Activated CD4-positive, alpha-beta T cell treated with anti-CD3 and anti-CD28 coated beads for 36 hours (primary cell): Measurements from ENCODE around the gene ZNF619. TPM values are rescaled to one million over a fixed set of nuclear protein-coding genes. Genes with fewer than 3 reads are reported as not detected.
A peak's percentile ranks its signal among the peaks of the same experiment; 100 is the strongest.

ENCODE experiments used
- ATAC-seq: fragments of 200-7000 bp; cut with Tn5 transposase; one replicate; pipeline ENCODE4 v1.10.0; 2021; ENCODE audit warnings: mild to moderate bottlenecking, moderate library complexity
- CTCF ChIA-PET: fragments of 350-600 bp; sonication (Branson Sonifier 250); formaldehyde crosslinking; loops from one replicate; lab custom pipeline; 2021; ENCODE audit warnings: antibody characterized with exemption; lab: Charles Lee
- POLR2A ChIA-PET: fragments of 350-600 bp; sonication (Branson Sonifier 250); formaldehyde crosslinking; loops from one replicate; lab custom pipeline; 2021; ENCODE audit warnings: antibody characterized with exemption, inconsistent platforms; lab: Charles Lee
- DNase-seq: peaks from one replicate; pipeline ENCODE4 v3.0.0-alpha.2; 2020
- H3K27ac Mint-ChIP-seq: one replicate; pipeline ENCODE4 v1.8.0; 2021; ENCODE audit warnings: mixed read lengths
- H3K27me3 Mint-ChIP-seq: one replicate; pipeline ENCODE4 v1.8.0; 2021; ENCODE audit warnings: mixed read lengths
- H3K36me3 Mint-ChIP-seq: one replicate; pipeline ENCODE4 v1.8.0; 2021; ENCODE audit warnings: low read depth, mixed read lengths
- H3K4me1 Mint-ChIP-seq: one replicate; pipeline ENCODE4 v1.8.0; 2021; ENCODE audit warnings: mixed read lengths
- H3K4me3 Mint-ChIP-seq: one replicate; pipeline ENCODE4 v1.8.0; 2021; ENCODE audit warnings: mild to moderate bottlenecking, moderate library complexity, mixed read lengths
- H3K9me3 Mint-ChIP-seq: one replicate; pipeline ENCODE4 v1.8.0; 2021; ENCODE audit warnings: low read depth, mixed read lengths
- intact Hi-C, 2 experiments: fragments of 100-400 bp; cut with DNase I in 1 of 2; cut with micrococcal nuclease in 1 of 2; formaldehyde crosslinking; loops; one replicate each; pipeline versions ENCODE4 v1.14.2 to v1.15.1; 2022 to 2024; cut with DNase I, micrococcal nuclease
- total RNA-seq, 2 experiments: library from RNA; stranded (reverse); gene quantifications; one replicate each; pipeline ENCODE4 v1.2.3, GENCODE V29; 2021

Gene ZNF619
- total RNA-seq, 2 experiments from 2014 or later, result 5.6 to 7.0 TPM

DNA sequence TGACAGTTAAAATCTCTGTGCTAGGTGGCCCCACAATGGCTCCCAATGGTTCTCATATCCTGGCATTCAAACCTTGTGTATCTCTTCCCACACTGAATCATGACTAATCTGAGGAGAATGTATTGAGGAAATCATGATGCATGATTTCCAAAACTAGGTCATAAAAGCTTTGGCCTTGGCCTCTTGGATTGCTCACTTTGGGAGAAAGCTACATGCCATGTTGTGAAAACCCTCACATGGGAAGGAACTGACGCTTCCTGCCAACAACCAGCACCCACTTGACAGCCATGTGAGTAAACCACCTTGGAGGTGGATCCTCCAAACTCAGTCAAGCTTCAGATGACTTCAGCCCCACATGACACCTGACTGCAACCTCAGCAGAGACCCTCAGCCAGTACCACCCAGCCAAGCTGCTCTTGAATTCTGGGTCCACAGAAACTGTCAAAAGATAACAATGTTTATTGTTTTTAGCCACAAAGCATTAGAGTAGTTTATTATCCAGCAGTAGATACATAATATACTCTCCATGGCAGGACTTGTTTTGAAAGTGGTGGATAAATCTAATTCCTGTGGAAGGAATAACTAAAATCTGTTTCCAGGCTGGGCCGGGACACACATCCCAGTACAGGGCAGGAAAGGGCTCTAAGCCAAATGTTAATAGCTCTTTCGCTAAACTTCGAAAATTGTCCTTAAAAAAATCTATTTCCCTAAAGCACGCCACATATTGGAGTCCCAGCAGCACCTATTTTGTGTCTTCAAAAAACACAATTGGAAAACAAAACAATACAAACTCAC, 27.9 kb downstream of the ZNF619 start:
- Mint-ChIP-seq H3K27ac (peak overlapping the region; percentile 92), H3K36me3 (peaks cover 10% of the 10 kb centered on the region), H3K4me3 (peak overlapping the region; percentile 86), H3K4me1 (peaks cover 29% of the 10 kb centered on the region), H3K27me3 (no peaks in the 10 kb centered on the region), H3K9me3 (no peaks in the 10 kb centered on the region)
- DNase-seq (peak; percentile 28), ATAC-seq (peak; percentile 62)
- ChIA-PET CTCF (interaction anchor here (1.0 to 1.9 kb wide), 4 partner anchors 14 to 75 kb away, joined by 3 to 5 read pairs (median 4); no protein-coding TSS in a partner anchor), POLR2A (interaction anchor here (0.5 kb wide), 1 partner anchor 36 kb away, joined by 3 read pairs; no protein-coding TSS in a partner anchor)
- intact Hi-C loops, result loop anchor here in 1 of 2 experiments (2.0 kb wide), 1 partner anchor 28 kb away; the partner anchor contains the start of gene ZNF619

DNA sequence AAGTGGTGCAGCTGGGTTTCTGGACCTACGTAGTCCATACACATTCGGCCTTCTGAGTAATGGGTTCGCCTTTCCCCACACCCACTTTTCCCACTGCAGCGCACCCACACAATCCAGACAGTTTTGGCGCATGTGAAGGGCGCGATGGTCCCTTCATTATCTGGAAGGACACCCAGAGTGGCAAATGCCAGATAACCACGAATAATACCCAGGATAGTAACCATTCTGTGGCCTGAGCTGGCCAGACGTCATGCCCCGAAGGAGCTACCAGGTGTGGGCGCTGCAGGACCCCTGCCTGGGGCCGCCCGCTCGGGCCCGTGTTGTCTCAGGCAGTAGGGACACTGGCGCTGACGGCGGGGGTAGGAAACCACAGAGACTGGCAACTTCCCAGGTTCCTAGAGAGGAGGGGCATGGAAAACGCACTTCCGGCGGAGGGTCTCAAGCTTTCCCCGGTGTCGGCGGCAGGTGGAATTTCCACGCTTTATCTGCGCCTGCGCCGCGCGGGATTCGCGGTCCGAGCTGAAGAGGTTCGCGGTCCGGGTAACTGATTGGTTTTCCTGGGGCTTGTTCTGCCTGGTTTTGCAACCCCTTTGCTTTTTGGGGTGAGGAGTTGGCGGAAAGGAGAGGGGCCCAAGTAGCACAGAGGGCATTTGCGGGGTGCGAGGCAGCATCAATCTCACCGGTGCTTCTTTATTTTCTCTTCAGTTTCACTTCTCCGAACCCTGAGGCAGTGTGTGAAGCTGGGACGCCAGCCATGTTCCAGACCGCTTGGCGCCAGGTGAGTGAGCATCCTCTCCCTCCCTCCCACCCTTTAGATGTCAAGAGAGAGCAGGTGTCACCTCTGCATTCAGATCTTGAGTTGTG, 28.9 kb downstream of the ZNF619 start, which contains the start of gene ZNF620:
ZNF620 (plus strand) TSS at position 441 of the 864 bp plus-strand sequence; CDS start at position 755, 314 bp downstream.
- H3K27ac Mint-ChIP-seq, result peak within 1 kb of the TSS; percentile 92
- DNase-seq (peak; percentile 59), ATAC-seq (peak; percentile 67)
- H3K36me3 Mint-ChIP-seq, result peaks cover 17% of the 10 kb centered on the region
- CTCF ChIA-PET, result interaction anchor here (0.5 to 1.9 kb wide), 5 partner anchors 9 to 913 kb away, joined by 3 to 5 read pairs (median 4); partner anchors contain the start of gene ZNF619
- intact Hi-C loops, result loop anchor here (1.0 to 2.0 kb wide), 4 partner anchors 18 to 49 kb away; partner anchors contain the start of genes ZNF621 (in 2 of the 2), RPL14 (in 1 of the 2) and ZNF619 (in 1 of the 2)
- peaks cover 29% of the 10 kb centered on the region for H3K4me1 Mint-ChIP-seq
- POLR2A ChIA-PET, result interaction anchor here (0.7 kb wide), 1 partner anchor 22 kb away, joined by 3 read pairs; no protein-coding TSS in a partner anchor
- H3K9me3 Mint-ChIP-seq, result no peaks in the 10 kb centered on the region
- H3K4me3 Mint-ChIP-seq, result peak within 1 kb of the TSS; percentile 86
- no peaks in the 10 kb centered on the region for H3K27me3 Mint-ChIP-seq

- no peak for ATAC-seq
- H3K27ac Mint-ChIP-seq, result no peak overlapping the region
- DNase-seq, result no peak
- peaks cover 34% of the 10 kb centered on the region for H3K36me3 Mint-ChIP-seq
- ChIA-PET CTCF (no interaction called here), POLR2A (interaction anchor here (0.6 kb wide), 1 partner anchor 81 kb away, joined by 4 read pairs; no protein-coding TSS in a partner anchor)
- H3K27me3 Mint-ChIP-seq, result no peaks in the 10 kb centered on the region
- intact Hi-C loops, result no loop called here
- peaks cover 6% of the 10 kb centered on the region for H3K4me1 Mint-ChIP-seq
- no peak overlapping the region for H3K4me3 Mint-ChIP-seq
- H3K9me3 Mint-ChIP-seq, result no peaks in the 10 kb centered on the region
Observed at GRCh38 chr3:40511031-40511718, 34.3 kb downstream of the ZNF619 start.

DNA sequence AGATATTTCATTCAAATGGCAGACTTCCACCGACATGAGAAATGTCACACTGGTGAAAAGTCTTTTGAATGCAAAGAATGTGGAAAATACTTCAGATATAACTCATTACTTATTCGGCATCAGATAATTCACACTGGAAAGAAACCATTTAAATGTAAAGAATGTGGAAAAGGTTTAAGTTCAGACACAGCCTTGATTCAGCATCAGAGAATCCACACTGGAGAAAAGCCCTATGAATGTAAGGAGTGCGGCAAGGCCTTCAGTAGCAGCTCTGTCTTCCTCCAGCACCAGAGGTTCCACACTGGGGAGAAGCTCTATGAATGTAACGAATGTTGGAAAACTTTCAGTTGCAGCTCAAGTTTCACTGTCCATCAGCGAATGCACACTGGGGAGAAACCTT, 39.3 kb downstream of the ZNF619 start:
- intact Hi-C loops, result no loop called here
- no peaks in the 10 kb centered on the region for H3K4me1 Mint-ChIP-seq
- H3K27me3 Mint-ChIP-seq, result no peaks in the 10 kb centered on the region
- DNase-seq, result no peak
- ATAC-seq, result no peak
- H3K9me3 Mint-ChIP-seq, result peaks cover 3% of the 10 kb centered on the region
- H3K27ac Mint-ChIP-seq, result no peak overlapping the region
- ChIA-PET POLR2A (no interaction called here), CTCF (no interaction called here)
- H3K36me3 Mint-ChIP-seq, result peaks cover 17% of the 10 kb centered on the region
- H3K4me3 Mint-ChIP-seq, result no peak overlapping the region

GRCh38 chr3:40518067-40518466, 41.1 kb downstream of the ZNF619 start:
- Mint-ChIP-seq H3K27ac (no peak overlapping the region), H3K4me1 (no peaks in the 10 kb centered on the region), H3K9me3 (peaks cover 3% of the 10 kb centered on the region), H3K36me3 (peaks cover 13% of the 10 kb centered on the region), H3K4me3 (no peak overlapping the region), H3K27me3 (no peaks in the 10 kb centered on the region)
- ATAC-seq (no peak), DNase-seq (no peak)
- ChIA-PET CTCF (no interaction called here), POLR2A (no interaction called here)
- intact Hi-C loops, result no loop called here

- DNase-seq (no peak), ATAC-seq (no peak)
- peaks cover 3% of the 10 kb centered on the region for H3K9me3 Mint-ChIP-seq
- intact Hi-C loops, result no loop called here
- peaks cover 2% of the 10 kb centered on the region for H3K4me1 Mint-ChIP-seq
- H3K4me3 Mint-ChIP-seq, result no peak overlapping the region
- H3K36me3 Mint-ChIP-seq, result peaks cover 13% of the 10 kb centered on the region
- no peak overlapping the region for H3K27ac Mint-ChIP-seq
- ChIA-PET CTCF (interaction anchor here (1.3 kb wide), 1 partner anchor 14 kb away, joined by 4 read pairs; no protein-coding TSS in a partner anchor), POLR2A (no interaction called here)
- no peaks in the 10 kb centered on the region for H3K27me3 Mint-ChIP-seq
Observed at GRCh38 chr3:40518848-40519247, 41.9 kb downstream of the ZNF619 start.

DNA sequence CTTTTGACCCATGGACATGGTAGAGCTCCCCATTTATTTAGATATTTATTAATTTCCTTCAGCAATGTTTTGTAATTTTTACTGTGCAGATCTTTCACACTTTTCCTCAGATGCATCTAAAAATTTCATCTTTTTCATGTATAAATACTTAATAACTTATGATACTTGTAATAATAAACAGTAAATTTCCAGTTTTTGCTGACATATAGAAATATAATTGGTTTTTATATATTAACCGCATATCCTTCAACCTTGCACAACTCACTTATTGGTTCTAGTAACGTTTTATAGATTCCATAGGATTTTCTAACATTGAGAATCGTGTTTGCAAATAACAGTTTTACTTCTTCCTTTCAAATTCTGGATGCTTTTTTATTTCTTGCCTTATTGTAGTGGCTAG, 44.3 kb downstream of the ZNF619 start:
- CTCF ChIA-PET, result no interaction called here
- H3K27me3 Mint-ChIP-seq, result no peaks in the 10 kb centered on the region
- peaks cover 3% of the 10 kb centered on the region for H3K9me3 Mint-ChIP-seq
- DNase-seq (no peak), ATAC-seq (no peak)
- peaks cover 17% of the 10 kb centered on the region for H3K4me1 Mint-ChIP-seq
- no peak overlapping the region for H3K27ac Mint-ChIP-seq
- peaks cover 10% of the 10 kb centered on the region for H3K36me3 Mint-ChIP-seq
- POLR2A ChIA-PET, result no interaction called here
- H3K4me3 Mint-ChIP-seq, result no peak overlapping the region
- intact Hi-C loops, result loop anchor here (5.0 to 10.0 kb wide), 4 partner anchors 44 to 1441 kb away; partner anchors contain the start of genes RPSA (in 1 of the 2), ULK4 (in 1 of the 2) and ZNF619 (in 1 of the 2)

DNA sequence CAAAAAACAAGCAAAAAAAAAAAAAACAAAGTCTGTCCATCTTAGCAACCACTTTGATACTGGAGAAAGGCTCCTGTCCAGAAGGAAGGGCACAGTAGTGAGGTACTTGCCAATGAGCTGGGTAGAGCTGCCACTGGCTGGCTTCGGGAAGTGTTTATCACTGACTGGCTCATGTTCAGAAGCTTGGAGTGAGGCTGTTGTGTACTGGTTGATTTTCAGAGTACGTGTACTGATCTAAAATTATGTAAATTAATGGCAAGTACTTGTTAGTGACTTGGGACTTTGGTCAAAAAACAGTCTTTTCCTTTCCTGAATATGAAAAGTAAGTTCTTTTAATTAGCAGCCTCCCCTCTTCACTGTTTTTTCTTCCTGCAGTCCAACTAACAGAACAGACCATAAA, 46.9 kb downstream of the ZNF619 start:
- peaks cover 24% of the 10 kb centered on the region for H3K4me1 Mint-ChIP-seq
- no peaks in the 10 kb centered on the region for H3K27me3 Mint-ChIP-seq
- CTCF ChIA-PET, result interaction anchor here (0.8 to 1.0 kb wide), 2 partner anchors 16 to 70 kb away, joined by 4 to 5 read pairs; no protein-coding TSS in a partner anchor
- intact Hi-C loops, result loop anchor here (1.0 to 10.0 kb wide), 11 partner anchors 17 to 1439 kb away; partner anchors contain the start of genes EIF1B (in 2 of the 2), RPL14 (in 2 of the 2), ZNF619 (in 2 of the 2) and ZNF620 (in 2 of the 2)
- no peak overlapping the region for H3K27ac Mint-ChIP-seq
- H3K4me3 Mint-ChIP-seq, result peak overlapping the region; percentile 91
- H3K9me3 Mint-ChIP-seq, result peaks cover 2% of the 10 kb centered on the region
- ATAC-seq (no peak), DNase-seq (no peak)
- POLR2A ChIA-PET, result interaction anchor here (0.8 to 0.9 kb wide), 2 partner anchors 9 to 1345 kb away, joined by 3 read pairs; no protein-coding TSS in a partner anchor
- H3K36me3 Mint-ChIP-seq, result peaks cover 26% of the 10 kb centered on the region

DNA sequence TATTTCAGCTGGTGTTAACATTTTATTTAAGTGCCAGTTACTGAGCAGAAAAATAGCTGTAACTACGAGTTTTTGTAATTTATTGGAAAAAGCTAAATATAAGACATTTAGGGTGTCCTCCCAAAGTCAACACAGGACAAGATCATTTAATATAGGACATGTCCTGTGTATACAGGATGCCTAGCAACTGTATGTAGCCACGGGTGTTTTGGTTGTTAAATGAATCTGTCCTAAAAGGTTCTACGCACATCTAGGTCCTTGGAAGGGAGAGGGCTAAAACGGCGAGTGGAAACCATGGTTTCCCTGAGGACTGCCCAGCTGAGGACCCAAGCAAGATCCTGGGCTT, 47.3 kb downstream of the ZNF619 start:
- no peaks in the 10 kb centered on the region for H3K27me3 Mint-ChIP-seq
- CTCF ChIA-PET, result interaction anchor here (0.8 to 1.0 kb wide), 2 partner anchors 16 to 70 kb away, joined by 4 to 5 read pairs; no protein-coding TSS in a partner anchor
- DNase-seq, result no peak
- H3K4me3 Mint-ChIP-seq, result peak overlapping the region; percentile 91
- POLR2A ChIA-PET, result interaction anchor here (0.8 to 0.9 kb wide), 2 partner anchors 9 to 1346 kb away, joined by 3 read pairs; no protein-coding TSS in a partner anchor
- peaks cover 27% of the 10 kb centered on the region for H3K36me3 Mint-ChIP-seq
- H3K9me3 Mint-ChIP-seq, result no peaks in the 10 kb centered on the region
- H3K4me1 Mint-ChIP-seq, result peaks cover 24% of the 10 kb centered on the region
- intact Hi-C loops, result loop anchor here (1.0 to 10.0 kb wide), 11 partner anchors 17 to 1438 kb away; partner anchors contain the start of genes EIF1B (in 2 of the 2), RPL14 (in 2 of the 2), ZNF619 (in 2 of the 2) and ZNF620 (in 2 of the 2)
- H3K27ac Mint-ChIP-seq, result peak overlapping the region; percentile 75
- ATAC-seq, result no peak
